Measurements from ENCODE around the gene GJA3.

DNA sequence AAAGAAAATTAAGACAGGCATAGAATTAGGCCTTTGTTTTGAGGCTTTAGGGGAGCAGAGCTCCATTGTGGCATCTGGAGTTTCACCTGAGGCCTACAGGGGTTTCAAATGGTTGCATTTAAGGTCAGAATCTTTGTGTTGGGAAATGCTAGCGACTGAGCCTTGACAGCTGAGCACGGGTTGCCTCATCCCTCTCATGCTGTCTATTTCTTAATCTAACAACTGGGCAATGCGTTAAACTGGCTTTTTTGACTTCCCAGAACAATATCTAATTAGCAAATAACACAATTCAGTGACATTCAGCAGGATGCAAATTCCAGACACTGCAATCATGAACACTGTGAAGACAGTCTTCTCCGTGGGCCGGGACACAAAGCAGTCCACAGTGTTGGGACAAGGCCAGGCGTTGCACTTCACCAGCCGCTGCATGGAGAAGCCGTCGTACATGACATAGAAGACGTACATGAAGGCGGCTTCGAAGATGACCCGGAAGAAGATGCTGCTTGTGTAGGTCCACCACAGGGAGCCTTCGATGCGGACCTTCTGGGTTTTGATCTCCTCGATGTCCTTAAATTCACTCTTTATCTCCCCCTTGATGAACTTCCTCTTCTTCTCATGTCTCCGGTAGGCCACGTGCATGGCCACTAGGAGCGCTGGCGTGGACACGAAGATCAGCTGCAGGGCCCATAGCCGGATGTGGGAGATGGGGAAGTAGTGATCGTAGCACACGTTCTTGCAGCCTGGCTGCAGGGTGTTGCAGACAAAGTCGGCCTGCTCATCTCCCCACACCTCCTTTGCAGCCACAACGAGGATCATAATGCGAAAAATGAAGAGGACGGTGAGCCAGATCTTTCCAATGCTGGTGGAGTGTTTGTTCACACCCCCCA lies 28.1 kb upstream of the GJA3 start:
- TF ChIP-seq, protein P1, sequence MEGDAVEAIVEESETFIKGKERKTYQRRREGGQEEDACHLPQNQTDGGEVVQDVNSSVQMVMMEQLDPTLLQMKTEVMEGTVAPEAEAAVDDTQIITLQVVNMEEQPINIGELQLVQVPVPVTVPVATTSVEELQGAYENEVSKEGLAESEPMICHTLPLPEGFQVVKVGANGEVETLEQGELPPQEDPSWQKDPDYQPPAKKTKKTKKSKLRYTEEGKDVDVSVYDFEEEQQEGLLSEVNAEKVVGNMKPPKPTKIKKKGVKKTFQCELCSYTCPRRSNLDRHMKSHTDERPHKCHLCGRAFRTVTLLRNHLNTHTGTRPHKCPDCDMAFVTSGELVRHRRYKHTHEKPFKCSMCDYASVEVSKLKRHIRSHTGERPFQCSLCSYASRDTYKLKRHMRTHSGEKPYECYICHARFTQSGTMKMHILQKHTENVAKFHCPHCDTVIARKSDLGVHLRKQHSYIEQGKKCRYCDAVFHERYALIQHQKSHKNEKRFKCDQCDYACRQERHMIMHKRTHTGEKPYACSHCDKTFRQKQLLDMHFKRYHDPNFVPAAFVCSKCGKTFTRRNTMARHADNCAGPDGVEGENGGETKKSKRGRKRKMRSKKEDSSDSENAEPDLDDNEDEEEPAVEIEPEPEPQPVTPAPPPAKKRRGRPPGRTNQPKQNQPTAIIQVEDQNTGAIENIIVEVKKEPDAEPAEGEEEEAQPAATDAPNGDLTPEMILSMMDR (conservative IDR thresholded peaks at IDR 0.05) = no peak
- TF ChIP-seq EZH2 (IDR thresholded peaks at IDR 0.05; ENCODE audit: low read depth) = no peak

Data from PC-9 (cell line).